OCI-M2 (cell line): ENCODE measurements around the gene BCAS3.
"Not testable (repeated sequence)": the region's sequence is repeated elsewhere in the genome, so short reads cannot be mapped to it uniquely, and the experiment has no call there.

Experiments used
- DNase-seq: peaks from one replicate; lab custom pipeline; 2025; ENCODE audit not compliant: unreplicated experiment; lab: John Stamatoyannopoulos, UW

Gene BCAS3

GRCh38 chr17:60920107-60920506, 242.5 kb downstream of the BCAS3 start:
- no peak for DNase-seq

- no peak for DNase-seq
Measured at GRCh38 chr17:60923000-60923399, 245.3 kb downstream of the BCAS3 start.

GRCh38 chr17:60926466-60927183, 249.0 kb downstream of the BCAS3 start:
- no peak for DNase-seq

GRCh38 chr17:60933739-60934138, 256.1 kb downstream of the BCAS3 start:
- DNase-seq = no peak

GRCh38 chr17:60934723-60935122, 257.1 kb downstream of the BCAS3 start:
- no peak for DNase-seq

GRCh38 chr17:60935991-60936390, 258.3 kb downstream of the BCAS3 start:
- DNase-seq = not testable (repeated sequence)

- no peak for DNase-seq
Measured at GRCh38 chr17:60939318-60939717, 261.7 kb downstream of the BCAS3 start.

GRCh38 chr17:60941028-60941427, 263.4 kb downstream of the BCAS3 start:
- no peak for DNase-seq

GRCh38 chr17:60941571-60941970, 263.9 kb downstream of the BCAS3 start:
- DNase-seq = no peak

GRCh38 chr17:60944751-60945150, 267.1 kb downstream of the BCAS3 start:
- DNase-seq = no peak

- no peak for DNase-seq
Measured at GRCh38 chr17:60947100-60947499, 269.4 kb downstream of the BCAS3 start.

GRCh38 chr17:60947543-60947942, 269.9 kb downstream of the BCAS3 start:
- DNase-seq = no peak

GRCh38 chr17:60952747-60953146, 275.1 kb downstream of the BCAS3 start:
- no peak for DNase-seq

GRCh38 chr17:60959011-60959410, 281.4 kb downstream of the BCAS3 start:
- no peak for DNase-seq

GRCh38 chr17:60959696-60960095, 282.0 kb downstream of the BCAS3 start:
- no peak for DNase-seq

GRCh38 chr17:60960398-60961065, 282.9 kb downstream of the BCAS3 start:
- no peak for DNase-seq

- no peak for DNase-seq
Measured at GRCh38 chr17:60964160-60964559, 286.5 kb downstream of the BCAS3 start.

- no peak for DNase-seq
Measured at GRCh38 chr17:60968266-60968665, 290.6 kb downstream of the BCAS3 start.

GRCh38 chr17:60969500-60970037, 291.9 kb downstream of the BCAS3 start:
- no peak for DNase-seq

- no peak for DNase-seq
Measured at GRCh38 chr17:60970741-60971140, 293.1 kb downstream of the BCAS3 start.

GRCh38 chr17:60971515-60972369, 294.1 kb downstream of the BCAS3 start:
- DNase-seq = no peak
